Astrocyte (in vitro differentiated cells and primary cell): ENCODE data around the gene MARCHF6. TPM values are rescaled to one million over a fixed set of nuclear protein-coding genes. Genes with fewer than 3 reads are reported as not detected.

Source experiments
- DNase-seq: peaks from one replicate; pipeline ENCODE4 v3.0.0-alpha.2; 2010; ENCODE audit warnings: low read depth
- FAIRE-seq: peaks from 2 replicates; lab custom pipeline; 2011; peaks lifted over from hg19 to GRCh38; lab: Jason Lieb, UNC
- H2AFZ ChIP-seq: 2 replicates; pipeline ENCODE4 v1.6.0; 2012; ENCODE audit warnings: low read depth, low read length, inconsistent platforms
- H3K27ac ChIP-seq: 2 replicates; pipeline ENCODE4 v1.5.1; 2011; ENCODE audit warnings: low read depth, low read length, inconsistent platforms
- H3K27me3 ChIP-seq: 2 replicates; pipeline ENCODE4 v1.6.0; 2011; ENCODE audit warnings: low read length, inconsistent platforms; ENCODE audit not compliant: insufficient read depth
- H3K36me3 ChIP-seq: 2 replicates; pipeline ENCODE4 v1.5.1; 2011; ENCODE audit warnings: low read length, inconsistent platforms; ENCODE audit not compliant: insufficient read depth
- H3K4me1 ChIP-seq: 2 replicates; pipeline ENCODE4 v1.5.1; 2011; ENCODE audit warnings: low read length, inconsistent platforms; ENCODE audit not compliant: insufficient read depth
- H3K4me2 ChIP-seq: 2 replicates; pipeline ENCODE4 v1.6.0; 2012; ENCODE audit warnings: low read length, inconsistent platforms
- H3K4me3 ChIP-seq: 2 replicates; pipeline ENCODE4 v1.5.1; 2011; ENCODE audit warnings: low read depth, mild to moderate bottlenecking, low read length, inconsistent platforms; ENCODE audit not compliant: insufficient read depth
- H3K79me2 ChIP-seq: 2 replicates; pipeline ENCODE4 v1.6.0; 2012; ENCODE audit warnings: mild to moderate bottlenecking, low read length, inconsistent platforms; ENCODE audit not compliant: insufficient read depth
- H3K9ac ChIP-seq: 2 replicates; pipeline ENCODE4 v1.6.0; 2012; ENCODE audit warnings: mild to moderate bottlenecking, low read length, inconsistent platforms
- H3K9me3 ChIP-seq: 2 replicates; pipeline ENCODE4 v1.5.1; 2012; ENCODE audit warnings: low read depth, mild to moderate bottlenecking, low read length, inconsistent platforms; ENCODE audit not compliant: insufficient read depth
- H4K20me1 ChIP-seq: 2 replicates; pipeline ENCODE4 v1.6.0; 2012; ENCODE audit warnings: low read length, inconsistent platforms; ENCODE audit not compliant: insufficient read depth
- H3K27ac Mint-ChIP-seq: one replicate; pipeline ENCODE4 v1.8.0; 2021; ENCODE audit warnings: mild to moderate bottlenecking, mixed read lengths; ENCODE audit not compliant: unreplicated experiment
- H3K27me3 Mint-ChIP-seq: one replicate; pipeline ENCODE4 v1.8.0; 2021; ENCODE audit warnings: low read depth, mixed read lengths; ENCODE audit not compliant: unreplicated experiment
- H3K36me3 Mint-ChIP-seq: one replicate; pipeline ENCODE4 v1.8.0; 2021; ENCODE audit warnings: low read depth, mixed read lengths; ENCODE audit not compliant: unreplicated experiment
- H3K4me1 Mint-ChIP-seq: one replicate; pipeline ENCODE4 v1.8.0; 2021; ENCODE audit warnings: low read depth, mixed read lengths; ENCODE audit not compliant: unreplicated experiment
- H3K4me3 Mint-ChIP-seq: one replicate; pipeline ENCODE4 v1.8.0; 2021; ENCODE audit warnings: mild to moderate bottlenecking, moderate library complexity, mixed read lengths; ENCODE audit not compliant: unreplicated experiment
- H3K9me3 Mint-ChIP-seq: one replicate; pipeline ENCODE4 v1.8.0; 2021; ENCODE audit warnings: mild to moderate bottlenecking, mixed read lengths; ENCODE audit not compliant: unreplicated experiment
- CTCF ChIP-seq: IDR thresholded peaks from 2 replicates; pipeline ENCODE4 v1.5.1; 2011; ENCODE audit warnings: low read depth, mild to moderate bottlenecking, inconsistent platforms, low read length, moderate library complexity; ENCODE audit not compliant: insufficient read depth
- EZH2 ChIP-seq: IDR thresholded peaks from 2 replicates; pipeline ENCODE4 v1.6.1; 2012; ENCODE audit warnings: mild to moderate bottlenecking, low read length, inconsistent platforms; ENCODE audit not compliant: insufficient read depth
- total RNA-seq: library from RNA; stranded (reverse); gene quantifications from 2 replicates; pipeline ENCODE4 v1.2.1, GENCODE V29; 2021

Gene MARCHF6
- total RNA-seq, 1 donor from 2014 or later = 139 TPM

- Histone ChIP-seq H3K4me3 (no peak overlapping the region), H3K36me3 (no peaks in the 10 kb centered on the region), H2AFZ (no peak overlapping the region), H3K9ac (no peak overlapping the region), H3K79me2 (no peaks in the 10 kb centered on the region), H3K4me1 (peaks cover 27% of the 10 kb centered on the region), H3K9me3 (no peaks in the 10 kb centered on the region), H3K4me2 (no peak overlapping the region), H4K20me1 (no peaks in the 10 kb centered on the region), H3K27me3 (no peaks in the 10 kb centered on the region), H3K27ac (no peak overlapping the region)
- FAIRE-seq (no peak), DNase-seq (no peak)
- Mint-ChIP-seq H3K27me3 (peaks cover 51% of the 10 kb centered on the region), H3K27ac (no peak overlapping the region), H3K4me1 (peaks cover 2% of the 10 kb centered on the region), H3K4me3 (peak overlapping the region; percentile 27), H3K36me3 (no peaks in the 10 kb centered on the region), H3K9me3 (no peaks in the 10 kb centered on the region)
- TF ChIP-seq CTCF = no peak
- no peak for TF ChIP-seq EZH2
Observed at GRCh38 chr5:10332301-10332700, 21.2 kb upstream of the MARCHF6 start.

GRCh38 chr5:10333154-10334006 lies 20.1 kb upstream of the MARCHF6 start:
- Histone ChIP-seq H3K4me3 (peak overlapping the region; percentile 74), H4K20me1 (no peaks in the 10 kb centered on the region), H3K9ac (peak overlapping the region; percentile 79), H3K27ac (no peak overlapping the region), H3K36me3 (no peaks in the 10 kb centered on the region), H3K79me2 (no peaks in the 10 kb centered on the region), H3K9me3 (no peaks in the 10 kb centered on the region), H3K4me1 (peaks cover 27% of the 10 kb centered on the region), H2AFZ (peak overlapping the region; percentile 99), H3K4me2 (peak overlapping the region; percentile 98), H3K27me3 (no peaks in the 10 kb centered on the region)
- Mint-ChIP-seq H3K27ac (peak overlapping the region; percentile 62), H3K27me3 (peaks cover 55% of the 10 kb centered on the region), H3K9me3 (peaks cover 4% of the 10 kb centered on the region), H3K4me1 (peaks cover 2% of the 10 kb centered on the region), H3K36me3 (no peaks in the 10 kb centered on the region), H3K4me3 (peak overlapping the region; percentile 82)
- peak; percentile 54 for TF ChIP-seq EZH2
- no peak for TF ChIP-seq CTCF
- DNase-seq (no peak), FAIRE-seq (no peak)

GRCh38 chr5:10334831-10335230 lies 18.7 kb upstream of the MARCHF6 start:
- Histone ChIP-seq H3K4me1 (peaks cover 21% of the 10 kb centered on the region), H3K27ac (no peak overlapping the region), H2AFZ (no peak overlapping the region), H3K4me3 (no peak overlapping the region), H3K4me2 (no peak overlapping the region), H3K36me3 (no peaks in the 10 kb centered on the region), H3K27me3 (no peaks in the 10 kb centered on the region), H3K9ac (no peak overlapping the region), H4K20me1 (no peaks in the 10 kb centered on the region), H3K9me3 (no peaks in the 10 kb centered on the region), H3K79me2 (no peaks in the 10 kb centered on the region)
- no peak overlapping the region for H3K4me3 Mint-ChIP-seq
- DNase-seq (no peak), FAIRE-seq (no peak)
- no peak for TF ChIP-seq CTCF
- no peak for TF ChIP-seq EZH2
- H3K4me1 Mint-ChIP-seq = no peaks in the 10 kb centered on the region
- peaks cover 58% of the 10 kb centered on the region for H3K27me3 Mint-ChIP-seq
- peaks cover 4% of the 10 kb centered on the region for H3K9me3 Mint-ChIP-seq
- no peak overlapping the region for H3K27ac Mint-ChIP-seq
- no peaks in the 10 kb centered on the region for H3K36me3 Mint-ChIP-seq
